Astrocyte (in vitro differentiated cells and primary cell): ENCODE measurements around the gene S100A3.

ENCODE experiments used
- EZH2 ChIP-seq: IDR thresholded peaks from 2 replicates; pipeline ENCODE4 v1.6.1; 2012; ENCODE audit warnings: mild to moderate bottlenecking, low read length, inconsistent platforms; ENCODE audit not compliant: insufficient read depth
- TF ChIP-seq, protein P1 (sequence below): IDR thresholded peaks from 2 replicates; pipeline ENCODE4 v1.5.1; 2011; ENCODE audit warnings: low read depth, mild to moderate bottlenecking, inconsistent platforms, low read length, moderate library complexity; ENCODE audit not compliant: insufficient read depth

- TF ChIP-seq EZH2, result no peak
- TF ChIP-seq, protein P1, sequence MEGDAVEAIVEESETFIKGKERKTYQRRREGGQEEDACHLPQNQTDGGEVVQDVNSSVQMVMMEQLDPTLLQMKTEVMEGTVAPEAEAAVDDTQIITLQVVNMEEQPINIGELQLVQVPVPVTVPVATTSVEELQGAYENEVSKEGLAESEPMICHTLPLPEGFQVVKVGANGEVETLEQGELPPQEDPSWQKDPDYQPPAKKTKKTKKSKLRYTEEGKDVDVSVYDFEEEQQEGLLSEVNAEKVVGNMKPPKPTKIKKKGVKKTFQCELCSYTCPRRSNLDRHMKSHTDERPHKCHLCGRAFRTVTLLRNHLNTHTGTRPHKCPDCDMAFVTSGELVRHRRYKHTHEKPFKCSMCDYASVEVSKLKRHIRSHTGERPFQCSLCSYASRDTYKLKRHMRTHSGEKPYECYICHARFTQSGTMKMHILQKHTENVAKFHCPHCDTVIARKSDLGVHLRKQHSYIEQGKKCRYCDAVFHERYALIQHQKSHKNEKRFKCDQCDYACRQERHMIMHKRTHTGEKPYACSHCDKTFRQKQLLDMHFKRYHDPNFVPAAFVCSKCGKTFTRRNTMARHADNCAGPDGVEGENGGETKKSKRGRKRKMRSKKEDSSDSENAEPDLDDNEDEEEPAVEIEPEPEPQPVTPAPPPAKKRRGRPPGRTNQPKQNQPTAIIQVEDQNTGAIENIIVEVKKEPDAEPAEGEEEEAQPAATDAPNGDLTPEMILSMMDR, result no peak
These were observed 29.4 kb upstream of the S100A3 start for GRCh38 chr1:153578490-153578889.
